Activated B cell treated with CpG ODN at 0.5 μM for 24 hours (primary cell): ENCODE results near the gene ACBD5. TPM values are rescaled to one million over a fixed set of nuclear protein-coding genes. Genes with fewer than 3 reads are reported as not detected.
A peak's percentile ranks its signal among the peaks of the same experiment; 100 is the strongest.

ENCODE experiments used
- ATAC-seq: fragments of 200-7000 bp; cut with Tn5 transposase; one replicate; pipeline ENCODE4 v1.10.0; 2021; ENCODE audit warnings: low read depth, mild to moderate bottlenecking, moderate library complexity
- CTCF ChIA-PET: fragments of 350-600 bp; sonication (Branson Sonifier 250); formaldehyde crosslinking; loops from one replicate; lab custom pipeline; 2021; ENCODE audit warnings: antibody characterized with exemption; lab: Charles Lee
- POLR2A ChIA-PET: fragments of 350-600 bp; sonication (Branson Sonifier 250); formaldehyde crosslinking; loops from one replicate; lab custom pipeline; 2021; ENCODE audit warnings: antibody characterized with exemption; lab: Charles Lee
- DNase-seq: peaks from one replicate; pipeline ENCODE4 v3.0.0; 2022
- H3K27ac Mint-ChIP-seq: one replicate; pipeline ENCODE4 v1.8.0; 2020; ENCODE audit warnings: mixed read lengths
- H3K27me3 Mint-ChIP-seq: one replicate; pipeline ENCODE4 v1.8.0; 2021; ENCODE audit warnings: mixed read lengths
- H3K36me3 Mint-ChIP-seq: one replicate; pipeline ENCODE4 v1.8.0; 2021; ENCODE audit warnings: low read depth, mixed read lengths
- H3K4me1 Mint-ChIP-seq: one replicate; pipeline ENCODE4 v1.8.0; 2021; ENCODE audit warnings: mixed read lengths
- H3K4me3 Mint-ChIP-seq: one replicate; pipeline ENCODE4 v1.8.0; 2020; ENCODE audit warnings: mild to moderate bottlenecking, mixed read lengths
- H3K9me3 Mint-ChIP-seq: one replicate; pipeline ENCODE4 v1.8.0; 2020; ENCODE audit warnings: mixed read lengths
- CTCF ChIP-seq: fragments of 200-600 bp; IDR thresholded peaks from one replicate; pipeline ENCODE4 v1.8.0; 2022; ENCODE audit warnings: antibody characterized with exemption, mild to moderate bottlenecking
- intact Hi-C: fragments of 100-400 bp; cut with micrococcal nuclease; formaldehyde crosslinking; loops from one replicate; pipeline ENCODE4 v1.15.1; 2024
- total RNA-seq: library from RNA; stranded (reverse); gene quantifications from 2 replicates; pipeline ENCODE4 v1.2.3, GENCODE V29; 2022

ACBD5 gene
- total RNA-seq, 1 donor from 2014 or later, result 19.8 TPM

GRCh38 chr10:27245836-27246235 lies 5.2 kb upstream of the ACBD5 start:
- intact Hi-C loops, result no loop called here
- Mint-ChIP-seq H3K36me3 (peaks cover 11% of the 10 kb centered on the region), H3K27ac (no peak overlapping the region), H3K4me1 (peaks cover 27% of the 10 kb centered on the region), H3K9me3 (no peaks in the 10 kb centered on the region), H3K27me3 (no peaks in the 10 kb centered on the region), H3K4me3 (no peak overlapping the region)
- TF ChIP-seq CTCF, result no peak
- ChIA-PET POLR2A (no interaction called here), CTCF (no interaction called here)
- ATAC-seq (no peak), DNase-seq (no peak)

GRCh38 chr10:27244976-27245375 lies 4.4 kb upstream of the ACBD5 start:
- DNase-seq (no peak), ATAC-seq (no peak)
- H3K9me3 Mint-ChIP-seq, result no peaks in the 10 kb centered on the region
- peaks cover 16% of the 10 kb centered on the region for H3K36me3 Mint-ChIP-seq
- no peak for TF ChIP-seq CTCF
- peaks cover 33% of the 10 kb centered on the region for H3K4me1 Mint-ChIP-seq
- ChIA-PET CTCF (no interaction called here), POLR2A (no interaction called here)
- no peak overlapping the region for H3K4me3 Mint-ChIP-seq
- intact Hi-C loops, result loop anchor here (5.0 kb wide), 5 partner anchors 117 to 798 kb away; partner anchors contain the start of gene PDSS1
- no peak overlapping the region for H3K27ac Mint-ChIP-seq
- H3K27me3 Mint-ChIP-seq, result no peaks in the 10 kb centered on the region

GRCh38 chr10:27242951-27243551 lies 2.5 kb upstream of the ACBD5 start:
- H3K27me3 Mint-ChIP-seq, result no peaks in the 10 kb centered on the region
- no peak for TF ChIP-seq CTCF
- peak; percentile 46 for DNase-seq
- ATAC-seq, result peak; percentile 32
- ChIA-PET POLR2A (interaction anchor here (0.7 to 2.9 kb wide), 11 partner anchors 9 to 1289 kb away, joined by 3 to 75 read pairs (median 7); partner anchors contain the start of genes ABI1, MASTL, RAB18 and WAC), CTCF (interaction anchor here (0.7 to 1.5 kb wide), 4 partner anchors 9 to 19 kb away, joined by 3 to 5 read pairs (median 4); no protein-coding TSS in a partner anchor)
- no peaks in the 10 kb centered on the region for H3K9me3 Mint-ChIP-seq
- H3K36me3 Mint-ChIP-seq, result peaks cover 16% of the 10 kb centered on the region
- intact Hi-C loops, result loop anchor here (1.0 to 5.0 kb wide), 14 partner anchors 9 to 1289 kb away; partner anchors contain the start of genes ABI1, ANKRD26, MASTL and PDSS1
- peak overlapping the region; percentile 99 for H3K27ac Mint-ChIP-seq
- peaks cover 43% of the 10 kb centered on the region for H3K4me1 Mint-ChIP-seq
- peak overlapping the region; percentile 98 for H3K4me3 Mint-ChIP-seq

GRCh38 chr10:27242473-27242950 lies 1.9 kb upstream of the ACBD5 start:
- intact Hi-C loops, result loop anchor here (1.0 to 5.0 kb wide), 12 partner anchors 16 to 1290 kb away; partner anchors contain the start of genes ABI1, ANKRD26, MASTL and PDSS1
- Mint-ChIP-seq H3K36me3 (peaks cover 16% of the 10 kb centered on the region), H3K27me3 (no peaks in the 10 kb centered on the region), H3K27ac (peak overlapping the region; percentile 99), H3K9me3 (no peaks in the 10 kb centered on the region), H3K4me1 (peaks cover 43% of the 10 kb centered on the region), H3K4me3 (peak overlapping the region; percentile 98)
- no peak for TF ChIP-seq CTCF
- CTCF ChIA-PET, result interaction anchor here (1.2 to 1.5 kb wide), 2 partner anchors 10 to 19 kb away, joined by 5 read pairs; no protein-coding TSS in a partner anchor
- POLR2A ChIA-PET, result interaction anchor here (0.6 to 2.9 kb wide), 13 partner anchors 10 to 1290 kb away, joined by 3 to 75 read pairs (median 6); partner anchors contain the start of genes ABI1, MASTL, RAB18 and WAC
- DNase-seq (no peak), ATAC-seq (no peak)
